ENCODE measurements around the gene SETD1A.

The SETD1A gene

DNA sequence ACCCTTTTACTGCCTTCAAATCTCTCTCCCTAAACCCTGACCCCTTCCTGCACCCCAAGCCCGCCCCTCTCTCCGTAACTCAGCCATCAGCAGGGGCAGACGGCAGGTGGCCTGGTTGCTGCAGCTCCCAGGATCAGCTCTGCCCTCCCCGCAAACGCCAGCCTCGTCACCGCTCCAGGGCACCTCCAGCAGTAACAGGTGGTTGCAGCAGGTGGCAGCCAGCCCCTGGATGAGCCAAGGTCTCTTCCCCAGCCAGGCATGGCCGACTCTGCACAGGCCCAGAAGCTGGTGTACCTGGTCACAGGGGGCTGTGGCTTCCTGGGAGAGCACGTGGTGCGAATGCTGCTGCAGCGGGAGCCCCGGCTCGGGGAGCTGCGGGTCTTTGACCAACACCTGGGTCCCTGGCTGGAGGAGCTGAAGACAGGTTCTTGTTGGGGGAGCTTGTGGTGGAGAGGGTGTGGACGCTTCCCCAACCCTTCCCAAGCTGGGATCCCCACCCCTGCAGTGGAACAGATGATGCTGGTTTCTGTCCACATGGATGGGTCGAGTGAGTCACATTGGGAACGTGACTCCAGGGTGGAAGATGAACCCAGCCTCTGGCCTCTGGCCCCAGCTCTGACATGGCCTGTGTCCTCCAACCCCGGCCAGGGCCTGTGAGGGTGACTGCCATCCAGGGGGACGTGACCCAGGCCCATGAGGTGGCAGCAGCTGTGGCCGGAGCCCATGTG, 28.0 kb downstream of the SETD1A start:
- FAIRE-seq: no peak
- DNase-seq (ENCODE audit: insufficient read length, low spot score): no peak
- TF ChIP-seq TAF1 (IDR thresholded peaks at IDR 0.05; ENCODE audit: low read depth, low read length) (no peak), POU2F2 (IDR thresholded peaks at IDR 0.05; ENCODE audit: low read depth, low read length) (no peak), POLR2AphosphoS5 (IDR thresholded peaks at IDR 0.05; ENCODE audit: low read depth, low read length) (no peak), PAX5 (IDR thresholded peaks at IDR 0.05; ENCODE audit: insufficient read depth, low read length, severe bottlenecking) (no peak), SPI1 (IDR thresholded peaks at IDR 0.05; ENCODE audit: low read depth, low read length) (no peak), POLR2A (IDR thresholded peaks at IDR 0.05; ENCODE audit: low read depth, low read length) (no peak)

DNA sequence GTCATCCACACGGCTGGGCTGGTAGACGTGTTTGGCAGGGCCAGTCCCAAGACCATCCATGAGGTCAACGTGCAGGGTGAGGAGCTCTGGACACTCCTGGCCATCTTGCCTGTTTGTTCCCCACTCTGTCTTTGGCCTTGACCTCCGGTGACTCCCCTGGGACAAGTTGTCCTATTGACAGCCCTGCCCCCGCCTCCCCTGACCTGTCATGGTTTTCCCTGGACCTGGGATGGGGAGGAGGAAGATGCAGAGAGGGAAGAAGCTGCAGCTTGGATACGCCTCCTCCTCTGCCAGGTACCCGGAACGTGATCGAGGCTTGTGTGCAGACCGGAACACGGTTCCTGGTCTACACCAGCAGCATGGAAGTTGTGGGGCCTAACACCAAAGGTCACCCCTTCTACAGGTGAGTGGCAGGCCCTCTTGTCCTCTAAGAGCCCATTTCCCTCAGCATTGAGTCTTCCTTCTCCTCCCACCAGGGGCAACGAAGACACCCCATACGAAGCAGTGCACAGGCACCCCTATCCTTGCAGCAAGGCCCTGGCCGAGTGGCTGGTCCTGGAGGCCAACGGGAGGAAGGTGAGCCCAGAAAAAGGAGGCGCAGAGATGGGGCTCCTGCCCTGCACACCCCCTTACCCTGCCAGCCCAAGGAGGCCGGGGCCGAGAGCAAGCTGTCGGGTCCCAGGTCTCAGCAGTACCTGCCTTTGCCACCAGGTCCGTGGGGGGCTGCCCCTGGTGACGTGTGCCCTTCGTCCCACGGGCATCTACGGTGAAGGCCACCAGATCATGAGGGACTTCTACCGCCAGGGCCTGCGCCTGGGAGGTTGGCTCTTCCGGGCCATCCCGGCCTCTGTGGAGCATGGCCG, 28.8 kb downstream of the SETD1A start:
- no peak for DNase-seq (ENCODE audit: insufficient read length, low spot score)
- TF ChIP-seq SPI1 (IDR thresholded peaks at IDR 0.05; ENCODE audit: low read depth, low read length) (no peak), POLR2AphosphoS5 (IDR thresholded peaks at IDR 0.05; ENCODE audit: low read depth, low read length) (no peak), PAX5 (IDR thresholded peaks at IDR 0.05; ENCODE audit: insufficient read depth, low read length, severe bottlenecking) (no peak), POLR2A (IDR thresholded peaks at IDR 0.05; ENCODE audit: low read depth, low read length) (no peak), POU2F2 (IDR thresholded peaks at IDR 0.05; ENCODE audit: low read depth, low read length) (no peak), TAF1 (IDR thresholded peaks at IDR 0.05; ENCODE audit: low read depth, low read length) (no peak)
- no peak for FAIRE-seq

DNA sequence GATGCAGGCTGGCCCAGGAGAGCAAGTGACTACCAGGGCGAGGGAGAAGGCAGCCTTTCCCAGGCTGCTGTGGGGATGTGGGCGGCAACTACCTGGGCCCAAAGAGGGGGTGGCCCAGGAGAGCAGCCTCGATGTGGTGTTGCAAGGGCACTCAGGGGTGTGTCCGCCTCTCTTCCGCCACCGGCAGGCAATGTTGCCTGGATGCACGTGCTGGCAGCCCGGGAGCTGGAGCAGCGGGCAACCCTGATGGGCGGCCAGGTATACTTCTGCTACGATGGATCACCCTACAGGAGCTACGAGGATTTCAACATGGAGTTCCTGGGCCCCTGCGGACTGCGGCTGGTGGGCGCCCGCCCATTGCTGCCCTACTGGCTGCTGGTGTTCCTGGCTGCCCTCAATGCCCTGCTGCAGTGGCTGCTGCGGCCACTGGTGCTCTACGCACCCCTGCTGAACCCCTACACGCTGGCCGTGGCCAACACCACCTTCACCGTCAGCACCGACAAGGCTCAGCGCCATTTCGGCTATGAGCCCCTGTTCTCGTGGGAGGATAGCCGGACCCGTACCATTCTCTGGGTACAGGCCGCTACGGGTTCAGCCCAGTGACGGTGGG, 30.1 kb downstream of the SETD1A start:
- DNase-seq (ENCODE audit: insufficient read length, low spot score): no peak
- FAIRE-seq: no peak
- TF ChIP-seq SPI1 (IDR thresholded peaks at IDR 0.05; ENCODE audit: low read depth, low read length) (no peak), PAX5 (IDR thresholded peaks at IDR 0.05; ENCODE audit: insufficient read depth, low read length, severe bottlenecking) (no peak), POLR2AphosphoS5 (IDR thresholded peaks at IDR 0.05; ENCODE audit: low read depth, low read length) (no peak), TAF1 (IDR thresholded peaks at IDR 0.05; ENCODE audit: low read depth, low read length) (no peak), POU2F2 (IDR thresholded peaks at IDR 0.05; ENCODE audit: low read depth, low read length) (no peak), POLR2A (IDR thresholded peaks at IDR 0.05; ENCODE audit: low read depth, low read length) (no peak)

DNA sequence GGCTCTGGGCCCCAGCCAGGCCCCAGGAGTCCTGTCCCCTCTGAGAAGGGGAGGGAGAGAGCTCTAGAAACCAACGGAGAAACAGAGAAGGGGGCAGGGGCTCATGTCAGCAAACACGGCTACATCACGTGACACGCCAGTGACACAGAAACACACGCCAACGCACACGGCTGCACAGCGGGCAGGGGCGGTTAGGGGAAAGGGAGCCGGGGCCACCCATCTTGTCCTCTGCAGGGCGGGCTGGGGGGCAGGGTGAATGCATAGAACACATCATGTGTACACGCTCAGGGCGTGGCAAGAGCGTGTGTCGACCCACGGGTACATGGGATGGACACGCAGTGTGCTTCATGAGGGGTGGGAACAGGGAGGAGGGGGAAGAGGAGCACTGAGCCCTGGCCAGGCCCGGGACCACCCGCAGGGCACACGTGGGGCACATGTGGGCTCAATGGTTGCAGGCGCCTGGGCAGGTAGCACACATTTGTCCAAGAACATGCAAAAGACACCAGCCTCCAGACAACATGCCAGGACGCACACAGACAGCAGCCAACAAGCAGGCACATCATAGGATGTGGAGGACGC, 32.0 kb downstream of the SETD1A start:
- DNase-seq (ENCODE audit: insufficient read length, low spot score) (no peak), FAIRE-seq (no peak)
- TF ChIP-seq PAX5 (IDR thresholded peaks at IDR 0.05; ENCODE audit: insufficient read depth, low read length, severe bottlenecking): no peak

DNA sequence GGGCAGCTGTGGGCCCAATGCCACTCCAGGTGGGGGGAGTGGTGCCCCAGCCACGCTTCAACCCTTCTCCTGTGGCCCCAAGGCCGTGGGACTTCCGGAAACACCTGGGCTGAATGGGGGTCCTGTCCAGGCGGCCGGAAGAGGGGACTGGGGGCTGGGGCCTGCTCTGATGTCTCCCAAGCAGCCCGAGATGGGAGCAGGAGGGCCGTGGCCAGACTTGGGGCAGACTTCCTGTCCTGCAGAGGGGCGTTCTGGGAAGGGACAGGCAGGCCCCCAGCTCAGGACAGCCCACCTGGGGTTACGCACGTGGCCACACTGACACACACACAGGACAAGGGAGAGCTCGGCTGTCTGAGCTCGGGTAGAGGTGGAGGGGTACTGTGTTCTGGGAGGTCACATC, 32.6 kb downstream of the SETD1A start:
- TF ChIP-seq SPI1 (IDR thresholded peaks at IDR 0.05; ENCODE audit: low read depth, low read length) (no peak), POLR2A (IDR thresholded peaks at IDR 0.05; ENCODE audit: low read depth, low read length) (no peak), PAX5 (IDR thresholded peaks at IDR 0.05; ENCODE audit: insufficient read depth, low read length, severe bottlenecking) (no peak), POLR2AphosphoS5 (IDR thresholded peaks at IDR 0.05; ENCODE audit: low read depth, low read length) (no peak), TAF1 (IDR thresholded peaks at IDR 0.05; ENCODE audit: low read depth, low read length) (no peak), POU2F2 (IDR thresholded peaks at IDR 0.05; ENCODE audit: low read depth, low read length) (no peak)
- DNase-seq (ENCODE audit: insufficient read length, low spot score) (no peak), FAIRE-seq (no peak)

DNA sequence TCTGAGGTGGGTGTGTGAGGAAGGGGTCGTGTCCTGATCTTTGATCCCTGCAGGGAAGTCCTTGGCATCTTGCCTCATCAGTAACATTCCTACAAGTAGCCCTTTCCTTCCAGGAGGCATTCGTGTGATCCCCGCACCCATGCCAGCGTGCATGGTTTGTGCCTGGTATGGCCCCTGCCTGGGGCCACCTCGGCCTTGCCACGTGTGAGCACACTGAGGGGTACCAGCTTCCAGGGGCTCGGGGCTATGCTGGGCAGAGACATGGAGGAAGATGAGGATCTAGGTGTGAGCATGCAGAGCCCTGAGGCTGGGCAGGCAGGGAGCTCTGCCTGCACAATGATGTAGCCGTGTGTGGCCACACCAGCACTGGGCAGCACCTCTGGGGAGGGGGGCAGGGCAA, 33.5 kb downstream of the SETD1A start:
- no peak for DNase-seq (ENCODE audit: insufficient read length, low spot score)

DNA sequence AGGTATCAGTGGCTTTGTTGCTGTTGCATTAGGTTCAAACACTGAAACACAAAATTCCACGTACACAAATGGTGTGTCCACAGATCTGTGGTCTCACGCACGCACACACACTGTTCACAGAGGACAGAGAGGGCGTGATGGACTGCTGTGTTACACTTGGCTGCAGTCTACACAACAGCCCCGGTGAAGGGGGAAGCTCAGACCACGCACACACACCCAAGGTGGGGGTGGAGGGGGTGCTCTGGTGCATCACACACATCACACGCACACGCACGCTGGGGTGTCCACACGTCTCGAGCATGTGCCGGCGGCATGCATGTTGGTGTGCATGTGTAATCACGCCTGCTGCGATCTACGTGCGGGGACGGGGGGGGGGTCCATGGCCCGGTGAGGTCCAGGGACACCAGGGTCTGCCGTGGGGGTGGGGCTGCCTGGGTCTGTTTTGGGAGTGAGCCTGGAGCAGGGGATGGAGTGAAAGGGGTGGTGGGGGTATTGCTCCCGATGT, 34.8 kb downstream of the SETD1A start:
- FAIRE-seq (no peak), DNase-seq (ENCODE audit: insufficient read length, low spot score) (no peak)
- TF ChIP-seq PAX5 (IDR thresholded peaks at IDR 0.05; ENCODE audit: insufficient read depth, low read length, severe bottlenecking) (no peak), SPI1 (IDR thresholded peaks at IDR 0.05; ENCODE audit: low read depth, low read length) (no peak), TAF1 (IDR thresholded peaks at IDR 0.05; ENCODE audit: low read depth, low read length) (no peak), POU2F2 (IDR thresholded peaks at IDR 0.05; ENCODE audit: low read depth, low read length) (no peak), POLR2AphosphoS5 (IDR thresholded peaks at IDR 0.05; ENCODE audit: low read depth, low read length) (no peak), POLR2A (IDR thresholded peaks at IDR 0.05; ENCODE audit: low read depth, low read length) (no peak)

More for the DNA sequence above, 33.5 kb downstream of the SETD1A start:
- no peak for TF ChIP-seq POLR2AphosphoS5 (IDR thresholded peaks at IDR 0.05; ENCODE audit: low read depth, low read length)
- no peak for TF ChIP-seq TAF1 (IDR thresholded peaks at IDR 0.05; ENCODE audit: low read depth, low read length)
- TF ChIP-seq POU2F2 (IDR thresholded peaks at IDR 0.05; ENCODE audit: low read depth, low read length): no peak
- no peak for TF ChIP-seq PAX5 (IDR thresholded peaks at IDR 0.05; ENCODE audit: insufficient read depth, low read length, severe bottlenecking)
- TF ChIP-seq POLR2A (IDR thresholded peaks at IDR 0.05; ENCODE audit: low read depth, low read length): no peak
- no peak for TF ChIP-seq SPI1 (IDR thresholded peaks at IDR 0.05; ENCODE audit: low read depth, low read length)
- no peak for FAIRE-seq

DNA sequence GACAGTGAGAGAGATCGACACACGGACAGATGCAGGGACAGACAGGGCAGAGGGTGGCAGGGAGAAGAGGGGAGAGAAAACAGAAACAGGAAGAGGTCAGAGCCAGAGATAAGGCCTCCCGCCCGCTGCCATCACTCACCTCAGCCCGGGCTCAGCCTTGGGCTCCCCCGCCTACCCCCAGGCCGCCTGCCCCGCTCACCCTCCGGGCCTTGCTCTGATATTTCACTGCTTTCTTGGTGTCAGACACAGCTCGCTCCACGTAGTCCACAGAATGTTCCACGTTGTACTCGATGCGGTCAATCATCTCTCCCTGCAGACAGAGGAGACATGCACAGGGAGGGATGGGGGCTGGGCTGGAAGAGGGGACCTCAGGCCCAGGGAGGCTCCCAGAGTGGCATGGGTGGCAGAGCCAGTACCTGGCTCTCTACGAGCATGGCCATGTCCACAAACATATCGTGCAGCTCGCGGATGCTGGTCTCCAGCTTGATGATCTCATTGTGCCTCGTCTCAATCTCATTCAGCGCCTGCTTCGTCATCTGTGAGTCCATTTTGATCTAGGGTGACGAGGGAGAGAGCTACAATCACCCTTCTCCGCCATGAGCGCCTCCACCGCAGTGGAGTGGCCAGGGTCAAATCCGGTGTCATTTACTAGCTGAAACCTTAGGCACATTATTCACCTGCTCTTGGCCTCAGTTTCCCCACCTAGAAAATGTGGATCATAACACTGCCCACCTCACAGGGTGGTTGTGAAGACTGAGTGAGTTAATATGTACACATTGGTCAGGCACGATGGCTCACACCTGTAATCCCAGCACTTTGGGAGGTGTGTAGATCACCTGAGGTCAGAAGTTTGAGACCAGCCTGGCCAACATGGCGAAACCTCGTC, 35.6 kb downstream of the SETD1A start:
- DNase-seq (ENCODE audit: insufficient read length, low spot score) (no peak), FAIRE-seq (no peak)
- no peak for TF ChIP-seq POLR2A (IDR thresholded peaks at IDR 0.05; ENCODE audit: low read depth, low read length)
- TF ChIP-seq POU2F2 (IDR thresholded peaks at IDR 0.05; ENCODE audit: low read depth, low read length): no peak
- TF ChIP-seq PAX5 (IDR thresholded peaks at IDR 0.05; ENCODE audit: insufficient read depth, low read length, severe bottlenecking): no peak
- TF ChIP-seq POLR2AphosphoS5 (IDR thresholded peaks at IDR 0.05; ENCODE audit: low read depth, low read length): no peak
- TF ChIP-seq SPI1 (IDR thresholded peaks at IDR 0.05; ENCODE audit: low read depth, low read length): no peak
- TF ChIP-seq TAF1 (IDR thresholded peaks at IDR 0.05; ENCODE audit: low read depth, low read length): no peak
